A673 (cell line): ENCODE measurements around the gene CFAP92. TPM values are rescaled to one million over a fixed set of nuclear protein-coding genes. Genes with fewer than 3 reads are reported as not detected.
A peak's percentile ranks its signal among the peaks of the same experiment; 100 is the strongest.

Experiments used
- BruUV-seq: library from RNA; stranded (reverse); fragments of 400-500 nt; replicated peaks from 2 replicates; lab custom pipeline; 2021; lab: Mats Ljungman, UMichigan
- CTCF ChIA-PET: fragments of 300-600 bp; sonication (Branson Sonifier 250); formaldehyde crosslinking; loops from one replicate; lab custom pipeline; 2022; ENCODE audit warnings: antibody characterized with exemption; lab: Charles Lee
- POLR2A ChIA-PET: fragments of 300-600 bp; sonication (Branson Sonifier 250); formaldehyde crosslinking; loops from one replicate; lab custom pipeline; 2022; ENCODE audit warnings: antibody characterized with exemption; ENCODE audit not compliant: low non-redundant PET; lab: Charles Lee
- DNase-seq: peaks from one replicate; pipeline ENCODE4 v3.0.0-alpha.2; 2015; ENCODE audit warnings: low spot score
- H3K27ac ChIP-seq: fragments of 200-600 bp; sonication (generic); 2 replicates; pipeline ENCODE4 v1.5.1; 2016; ENCODE audit warnings: mixed run types, low read depth, mild to moderate bottlenecking, mixed read lengths, antibody characterized with exemption, low read length; ENCODE audit not compliant: poor library complexity, severe bottlenecking
- H3K27me3 ChIP-seq: fragments of 200-600 bp; sonication (generic); replicated peaks from 2 replicates; pipeline ENCODE4 v1.6.1; 2017; ENCODE audit warnings: mixed run types, low read depth, mild to moderate bottlenecking, mixed read lengths, antibody characterized with exemption, low read length; ENCODE audit not compliant: insufficient read depth, poor library complexity
- H3K36me3 ChIP-seq: fragments of 200-600 bp; sonication (generic); 2 replicates; pipeline ENCODE4 v1.6.1; 2016; ENCODE audit warnings: mixed run types, mild to moderate bottlenecking, mixed read lengths, antibody characterized with exemption, low read length; ENCODE audit not compliant: insufficient read depth, poor library complexity, severe bottlenecking
- H3K4me1 ChIP-seq: fragments of 200-600 bp; sonication (generic); 2 replicates; pipeline ENCODE4 v1.6.1; 2017; ENCODE audit warnings: mixed run types, mild to moderate bottlenecking, mixed read lengths, antibody characterized with exemption, low read length; ENCODE audit not compliant: insufficient read depth, poor library complexity, severe bottlenecking
- H3K4me3 ChIP-seq: fragments of 200-600 bp; sonication (generic); 2 replicates; pipeline ENCODE4 v1.5.1; 2016; ENCODE audit warnings: low read depth, mixed run types, mild to moderate bottlenecking, mixed read lengths, low read length; ENCODE audit not compliant: poor library complexity, severe bottlenecking
- H3K9me3 ChIP-seq: fragments of 200-600 bp; sonication (generic); 2 replicates; pipeline ENCODE4 v1.6.1; 2016; ENCODE audit warnings: mixed run types, low read depth, mild to moderate bottlenecking, mixed read lengths, antibody characterized with exemption, low read length; ENCODE audit not compliant: poor library complexity, severe bottlenecking
- EZH2 ChIP-seq: fragments of 200-600 bp; sonication (generic); IDR thresholded peaks from 2 replicates; pipeline ENCODE4 v1.6.1; 2017; ENCODE audit warnings: borderline replicate concordance, low read depth, mild to moderate bottlenecking, mixed read lengths, antibody characterized with exemption, low read length; ENCODE audit not compliant: poor library complexity, severe bottlenecking
- intact Hi-C: fragments of 100-400 bp; cut with micrococcal nuclease; formaldehyde crosslinking; loops from one replicate; pipeline ENCODE4 v1.10.0; 2022; ENCODE audit not compliant: unreplicated experiment
- total RNA-seq: library from RNA; stranded (reverse); gene quantifications from 2 replicates; pipeline ENCODE4 v1.2.3, GENCODE V29; 2021
- TF ChIP-seq, protein P1 (sequence below): fragments of 300-800, 200-600 bp; sonication (generic); conservative IDR thresholded peaks from 2 replicates; pipeline ENCODE4 v1.5.1; 2017; ENCODE audit warnings: low read depth, mild to moderate bottlenecking, antibody characterized with exemption, low read length, moderate library complexity, mixed read lengths

CFAP92 gene
- total RNA-seq, 1 experiment from 2014 or later = not detected

GRCh38 chr3:128997486-128998133 is 3.7 kb upstream of the CFAP92 start:
- no TSS peak for BruUV-seq
- ChIA-PET POLR2A (no interaction called here), CTCF (no interaction called here)
- no peak for TF ChIP-seq EZH2
- TF ChIP-seq, protein P1, sequence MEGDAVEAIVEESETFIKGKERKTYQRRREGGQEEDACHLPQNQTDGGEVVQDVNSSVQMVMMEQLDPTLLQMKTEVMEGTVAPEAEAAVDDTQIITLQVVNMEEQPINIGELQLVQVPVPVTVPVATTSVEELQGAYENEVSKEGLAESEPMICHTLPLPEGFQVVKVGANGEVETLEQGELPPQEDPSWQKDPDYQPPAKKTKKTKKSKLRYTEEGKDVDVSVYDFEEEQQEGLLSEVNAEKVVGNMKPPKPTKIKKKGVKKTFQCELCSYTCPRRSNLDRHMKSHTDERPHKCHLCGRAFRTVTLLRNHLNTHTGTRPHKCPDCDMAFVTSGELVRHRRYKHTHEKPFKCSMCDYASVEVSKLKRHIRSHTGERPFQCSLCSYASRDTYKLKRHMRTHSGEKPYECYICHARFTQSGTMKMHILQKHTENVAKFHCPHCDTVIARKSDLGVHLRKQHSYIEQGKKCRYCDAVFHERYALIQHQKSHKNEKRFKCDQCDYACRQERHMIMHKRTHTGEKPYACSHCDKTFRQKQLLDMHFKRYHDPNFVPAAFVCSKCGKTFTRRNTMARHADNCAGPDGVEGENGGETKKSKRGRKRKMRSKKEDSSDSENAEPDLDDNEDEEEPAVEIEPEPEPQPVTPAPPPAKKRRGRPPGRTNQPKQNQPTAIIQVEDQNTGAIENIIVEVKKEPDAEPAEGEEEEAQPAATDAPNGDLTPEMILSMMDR = no peak
- Histone ChIP-seq H3K4me3 (no peak overlapping the region), H3K27ac (peak overlapping the region; percentile 43), H3K4me1 (peaks cover 23% of the 10 kb centered on the region), H3K36me3 (no peaks in the 10 kb centered on the region), H3K27me3 (peaks cover 27% of the 10 kb centered on the region), H3K9me3 (no peaks in the 10 kb centered on the region)
- peak; percentile 43 for DNase-seq
- intact Hi-C loops = no loop called here

DNA sequence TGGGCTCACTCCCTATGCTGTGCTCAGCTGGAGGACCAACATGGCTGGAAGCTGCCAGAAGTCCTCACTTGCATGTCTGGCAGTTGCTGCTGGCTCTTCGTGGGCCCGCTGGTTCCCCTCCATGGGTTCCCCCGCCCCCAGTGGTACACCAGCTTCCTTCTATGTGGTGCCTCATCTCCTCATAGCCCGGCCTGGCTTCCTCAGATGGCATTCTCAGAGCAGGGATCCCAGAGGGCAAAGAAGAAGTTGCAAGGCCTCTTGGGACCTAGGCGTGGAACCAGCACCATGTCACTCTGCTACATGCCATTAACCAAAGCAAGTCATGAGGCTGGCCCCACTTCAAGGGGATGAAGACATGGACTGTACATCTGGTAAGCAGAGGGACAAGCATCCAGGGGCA is 2.9 kb upstream of the CFAP92 start:
- no peak overlapping the region for H3K27ac ChIP-seq
- peaks cover 18% of the 10 kb centered on the region for H3K27me3 ChIP-seq
- intact Hi-C loops = no loop called here
- DNase-seq = no peak
- TF ChIP-seq EZH2 = no peak
- TF ChIP-seq, protein P1 = no peak
- ChIA-PET POLR2A (interaction anchor here (0.6 kb wide), 1 partner anchor 10 kb away, joined by 3 read pairs; no protein-coding TSS in a partner anchor), CTCF (no interaction called here)
- no TSS peak for BruUV-seq
- peaks cover 19% of the 10 kb centered on the region for H3K4me1 ChIP-seq
- H3K4me3 ChIP-seq = no peak overlapping the region
- no peaks in the 10 kb centered on the region for H3K36me3 ChIP-seq
- no peaks in the 10 kb centered on the region for H3K9me3 ChIP-seq

GRCh38 chr3:128996200-128996599 is 2.3 kb upstream of the CFAP92 start:
- Histone ChIP-seq H3K9me3 (no peaks in the 10 kb centered on the region), H3K27me3 (peaks cover 13% of the 10 kb centered on the region), H3K4me1 (peaks cover 14% of the 10 kb centered on the region), H3K27ac (no peak overlapping the region), H3K36me3 (no peaks in the 10 kb centered on the region), H3K4me3 (no peak overlapping the region)
- TF ChIP-seq, protein P1 = no peak
- no peak for TF ChIP-seq EZH2
- no TSS peak for BruUV-seq
- intact Hi-C loops = no loop called here
- DNase-seq = no peak
- POLR2A ChIA-PET = interaction anchor here (0.6 kb wide), 1 partner anchor 10 kb away, joined by 3 read pairs; no protein-coding TSS in a partner anchor
- CTCF ChIA-PET = no interaction called here
